T-helper 1 cell treated with Interleukin-12 subunit alpha and Interleukin-12 subunit beta and Interleukin-4 antibody, amounts not matched to agents 30 ng/mL and 1 ng/mL, for 36 hours (primary cell): ENCODE data around the gene MFAP5. TPM values are rescaled to one million over a fixed set of nuclear protein-coding genes. Genes with fewer than 3 reads are reported as not detected.

Source experiments
- intact Hi-C: fragments of 100-400 bp; cut with micrococcal nuclease; formaldehyde crosslinking; loops from one replicate; pipeline ENCODE4 v1.15.1; 2024
- total RNA-seq: library from RNA; stranded (reverse); gene quantifications from 2 replicates; pipeline ENCODE4 v1.2.3, GENCODE V29; 2022

Gene MFAP5
- not detected in 2 replicates for total RNA-seq

GRCh38 chr12:8662593-8662992, at the start of gene MFAP5:
MFAP5 (minus strand) TSS chr12:8662826; CDS start chr12:8662104, 722 bp downstream.
- intact Hi-C loops, result no loop called here

GRCh38 chr12:8709124-8709830, 46.7 kb upstream of the MFAP5 start:
- intact Hi-C loops, result no loop called here

- intact Hi-C loops, result no loop called here
Observed at GRCh38 chr12:8702159-8702558, 39.5 kb upstream of the MFAP5 start.

GRCh38 chr12:8701046-8701660, 38.5 kb upstream of the MFAP5 start:
- intact Hi-C loops, result no loop called here

- intact Hi-C loops, result loop anchor here (5.0 kb wide), 2 partner anchors 253 to 348 kb away; no protein-coding TSS in a partner anchor
Observed at GRCh38 chr12:8699714-8700113, 37.1 kb upstream of the MFAP5 start.

- intact Hi-C loops, result loop anchor here (5.0 kb wide), 2 partner anchors 253 to 348 kb away; no protein-coding TSS in a partner anchor
Observed at GRCh38 chr12:8698879-8699278, 36.3 kb upstream of the MFAP5 start.

- intact Hi-C loops, result loop anchor here (5.0 kb wide), 2 partner anchors 254 to 349 kb away; no protein-coding TSS in a partner anchor
Observed at GRCh38 chr12:8698132-8698851, 35.7 kb upstream of the MFAP5 start.

GRCh38 chr12:8697476-8698131, 35.0 kb upstream of the MFAP5 start, which contains the start of gene RIMKLB:
RIMKLB (plus strand) TSS chr12:8697991; CDS start chr12:8713867, 15,876 bp downstream.
- intact Hi-C loops, result loop anchor here (5.0 kb wide), 2 partner anchors 255 to 350 kb away; no protein-coding TSS in a partner anchor

- intact Hi-C loops, result loop anchor here (5.0 kb wide), 2 partner anchors 255 to 350 kb away; no protein-coding TSS in a partner anchor
Observed at GRCh38 chr12:8697120-8697475, 34.5 kb upstream of the MFAP5 start.

- intact Hi-C loops, result loop anchor here (5.0 kb wide), 2 partner anchors 256 to 351 kb away; no protein-coding TSS in a partner anchor
Observed at GRCh38 chr12:8696442-8697090, 33.9 kb upstream of the MFAP5 start.

- intact Hi-C loops, result loop anchor here (5.0 kb wide), 2 partner anchors 257 to 352 kb away; no protein-coding TSS in a partner anchor
Observed at GRCh38 chr12:8695116-8695515, 32.5 kb upstream of the MFAP5 start.

GRCh38 chr12:8692573-8692972, 29.9 kb upstream of the MFAP5 start:
- intact Hi-C loops, result no loop called here

- intact Hi-C loops, result loop anchor here (10.0 kb wide), 1 partner anchor 145 kb away; the partner anchor contains the start of gene CLEC4E
Observed at GRCh38 chr12:8689681-8690080, 27.1 kb upstream of the MFAP5 start.

GRCh38 chr12:8687846-8688601, 25.4 kb upstream of the MFAP5 start:
- intact Hi-C loops, result loop anchor here (10.0 kb wide), 1 partner anchor 143 kb away; the partner anchor contains the start of gene CLEC4E

GRCh38 chr12:8685051-8685450, 22.4 kb upstream of the MFAP5 start:
- intact Hi-C loops, result loop anchor here (10.0 kb wide), 1 partner anchor 140 kb away; the partner anchor contains the start of gene CLEC4E

GRCh38 chr12:8681129-8681884, 18.7 kb upstream of the MFAP5 start:
- intact Hi-C loops, result loop anchor here (5.0 to 10.0 kb wide), 2 partner anchors 137 to 266 kb away; partner anchors contain the start of genes CLEC4E and M6PR

GRCh38 chr12:8680533-8680932, 17.9 kb upstream of the MFAP5 start:
- intact Hi-C loops, result loop anchor here (5.0 to 10.0 kb wide), 2 partner anchors 136 to 267 kb away; partner anchors contain the start of genes CLEC4E and M6PR

- intact Hi-C loops, result no loop called here
Observed at GRCh38 chr12:8678661-8679111, 16.1 kb upstream of the MFAP5 start.

- intact Hi-C loops, result no loop called here
Observed at GRCh38 chr12:8677362-8677761, 14.7 kb upstream of the MFAP5 start.
